A549 (cell line): ENCODE data around the gene EXPH5. TPM values are rescaled to one million over a fixed set of nuclear protein-coding genes. Genes with fewer than 3 reads are reported as not detected.

Experiments
- ATAC-seq, 2 experiments: fragments of 200-7000 bp in 1 of 2; fragments of >200 bp in 1 of 2; cut with Nextera tagmentation in 1 of 2; cut with Tn5 transposase in 1 of 2; 3 replicates each; pipeline versions ENCODE4 v1.8.0 to v1.9.1; 2018 to 2020; ENCODE audit warnings: mild to moderate bottlenecking in 1 of 2, moderate library complexity in 1 of 2
- CTCF ChIA-PET: fragments of 300-600 bp; sonication (Branson Sonifier 250); formaldehyde crosslinking; extraction: SDS; loops from one replicate; lab custom pipeline; 2021; ENCODE audit warnings: antibody characterized with exemption, inconsistent platforms; lab: Yijun Ruan, JAX
- POLR2A ChIA-PET: fragments of 350-600 bp; formaldehyde crosslinking; extraction: SDS; loops from one replicate; lab custom pipeline; 2021; ENCODE audit warnings: antibody characterized with exemption, inconsistent platforms; lab: Yijun Ruan, JAX
- DNase-seq, 2 experiments: peaks; one replicate each; pipeline versions ENCODE4 v3.0.0 to v3.0.0-alpha.2; 2011 to 2016; ENCODE audit warnings: low read depth in 1 of 2, low spot score in 1 of 2
- FAIRE-seq: peaks from 2 replicates; lab custom pipeline; 2011; peaks lifted over from hg19 to GRCh38; lab: Jason Lieb, UNC
- H3K27ac ChIP-seq, 2 experiments: fragments of >200 bp; sonication (Bioruptor Twin); formaldehyde crosslinking; 3 replicates each; pipeline ENCODE4 v1.5.1; 2016 to 2017
- H3K4me1 ChIP-seq: fragments of >200 bp; sonication (Bioruptor Twin); formaldehyde crosslinking; 3 replicates; pipeline ENCODE4 v1.6.1; 2016
- H3K4me2 ChIP-seq: fragments of >200 bp; sonication (Bioruptor Twin); formaldehyde crosslinking; 3 replicates; pipeline ENCODE4 v1.6.1; 2016
- H3K4me3 ChIP-seq: fragments of >200 bp; sonication (Bioruptor Twin); formaldehyde crosslinking; 3 replicates; pipeline ENCODE4 v1.5.1; 2016
- H3K9me3 ChIP-seq: fragments of >200 bp; sonication (Bioruptor Twin); formaldehyde crosslinking; 3 replicates; pipeline ENCODE4 v1.6.1; 2016
- BCL3 ChIP-seq: fragments of >200 bp; sonication (Bioruptor Twin); formaldehyde crosslinking; IDR thresholded peaks from 3 replicates; pipeline ENCODE4 v1.6.1; 2016
- BHLHE40 ChIP-seq: IDR thresholded peaks from 2 replicates; pipeline ENCODE4 v1.6.1; 2012; ENCODE audit warnings: low read depth, low read length, inconsistent platforms
- CEBPB ChIP-seq, 2 experiments: fragments of >200 bp in 1 of 2; sonication (Bioruptor Twin) in 1 of 2; formaldehyde crosslinking in 1 of 2; IDR thresholded peaks; 2 replicates each; pipeline ENCODE4 v1.6.1; 2012 to 2016
- EHF ChIP-seq: fragments of 250-450 bp; sonication (Bioruptor Pico); IDR thresholded peaks from 2 replicates; pipeline ENCODE4 v1.5.0; 2020; ENCODE audit warnings: mild to moderate bottlenecking
- EP300 ChIP-seq, 2 experiments: fragments of >200 bp; sonication (Bioruptor Twin); formaldehyde crosslinking; IDR thresholded peaks; 2 replicates in 1 of 2; 3 replicates in 1 of 2; pipeline ENCODE4 v1.6.1; 2016 to 2017
- FOSB ChIP-seq: fragments of 250-450 bp; sonication (Bioruptor Pico); IDR thresholded peaks from 2 replicates; pipeline ENCODE4 v1.5.0; 2020; ENCODE audit warnings: mild to moderate bottlenecking, moderate library complexity
- FOXS1 ChIP-seq: fragments of 250-450 bp; sonication (Bioruptor Pico); IDR thresholded peaks from 2 replicates; pipeline ENCODE4 v1.5.0; 2020; ENCODE audit warnings: mild to moderate bottlenecking, moderate library complexity
- HES2 ChIP-seq: fragments of >200 bp; sonication (Bioruptor Twin); formaldehyde crosslinking; IDR thresholded peaks from 2 replicates; pipeline ENCODE4 v1.6.1; 2016
- HEYL ChIP-seq: fragments of 250-450 bp; sonication (Bioruptor Pico); IDR thresholded peaks from 2 replicates; pipeline ENCODE4 v1.8.0; 2021; ENCODE audit warnings: mild to moderate bottlenecking, moderate library complexity
- HOXB13 ChIP-seq: fragments of 250-450 bp; sonication (Bioruptor Pico); IDR thresholded peaks from 2 replicates; pipeline ENCODE4 v1.5.0; 2020; ENCODE audit warnings: low read depth, mild to moderate bottlenecking, moderate library complexity
- JUN ChIP-seq, 2 experiments: fragments of >200 bp; sonication (Bioruptor Twin); formaldehyde crosslinking; IDR thresholded peaks; 2 replicates in 1 of 2; 3 replicates in 1 of 2; pipeline ENCODE4 v1.6.1; 2016 to 2017
- MAX ChIP-seq: IDR thresholded peaks from 2 replicates; pipeline ENCODE4 v1.6.1; 2012
- NFE2L2 ChIP-seq: fragments of 150-350 bp; conservative IDR thresholded peaks from 2 replicates; pipeline ENCODE4 v1.6.1; 2014; ENCODE audit warnings: low read length
- NPAS2 ChIP-seq: fragments of 250-450 bp; sonication (Bioruptor Pico); IDR thresholded peaks from 2 replicates; pipeline ENCODE4 v1.8.0; 2022; ENCODE audit warnings: mild to moderate bottlenecking, moderate library complexity, borderline replicate concordance
- PHF8 ChIP-seq: fragments of 200-600 bp; sonication (generic); IDR thresholded peaks from 2 replicates; pipeline ENCODE4 v1.6.1; 2016; ENCODE audit warnings: low read depth, mild to moderate bottlenecking, antibody characterized with exemption, moderate library complexity, borderline replicate concordance
- POLR2A ChIP-seq: IDR thresholded peaks from 2 replicates; pipeline ENCODE4 v1.6.1; 2012; ENCODE audit warnings: mild to moderate bottlenecking, low read length
- POLR2AphosphoS2 ChIP-seq: conservative IDR thresholded peaks from 2 replicates; pipeline ENCODE4 v1.6.1; 2012; ENCODE audit warnings: low read length, improper control_type of control experiment, inconsistent platforms
- RFX5 ChIP-seq: fragments of 450-650 bp; IDR thresholded peaks from 2 replicates; pipeline ENCODE4 v1.7.1; 2014; ENCODE audit warnings: antibody characterized with exemption, mild to moderate bottlenecking, moderate library complexity
- RNF2 ChIP-seq: fragments of 200-600 bp; sonication (generic); IDR thresholded peaks from 2 replicates; pipeline ENCODE4 v1.6.1; 2016; ENCODE audit warnings: low read depth, mild to moderate bottlenecking, antibody characterized with exemption, moderate library complexity, borderline replicate concordance
- SMC3 ChIP-seq: fragments of >200 bp; sonication (Bioruptor Twin); formaldehyde crosslinking; IDR thresholded peaks from 3 replicates; pipeline ENCODE4 v1.6.1; 2018; ENCODE audit warnings: inconsistent platforms
- TFCP2L1 ChIP-seq: fragments of 250-450 bp; sonication (Bioruptor Pico); IDR thresholded peaks from 2 replicates; pipeline ENCODE4 v1.5.0; 2021; ENCODE audit warnings: mild to moderate bottlenecking
- ZC3H11A ChIP-seq: fragments of 450-650 bp; IDR thresholded peaks from 2 replicates; pipeline ENCODE4 v1.6.1; 2014; ENCODE audit warnings: antibody characterized with exemption, mild to moderate bottlenecking
- ZFP36 ChIP-seq: fragments of 450-650 bp; IDR thresholded peaks from 2 replicates; pipeline ENCODE4 v1.6.1; 2014; ENCODE audit warnings: borderline replicate concordance; ENCODE audit not compliant: partially characterized antibody
- ZNF302 ChIP-seq: fragments of 250-450 bp; sonication (Bioruptor Pico); IDR thresholded peaks from 2 replicates; pipeline ENCODE4 v1.9.0; 2021; ENCODE audit warnings: inconsistent platforms, mild to moderate bottlenecking, moderate library complexity
- WGBS: methylation state at CpG from one replicate; pipeline ENCODE4 v1.1.6; 2017; ENCODE audit errors: missing lambda C conversion rate; 5-methylcytosine and 5-hydroxymethylcytosine counted together
- polyA plus RNA-seq, 4 experiments: library from polyadenylated mRNA; depleted of rRNA in 3 of 4; stranded (reverse); fragments of >200 nt; fragmentation: RNase III in 1 of 4; extraction: RNeasy Plus Mini Kit Qiagen cat#74134 plus additional on column Dnase treatment in 1 of 4; gene quantifications; 2 replicates in 3 of 4; 3 replicates in 1 of 4; pipeline ENCODE4 v1.2.3, GENCODE V29; 2011 to 2017
- TF ChIP-seq, protein P1 (sequence below): fragments of 250-450 bp; sonication (Bioruptor Pico); IDR thresholded peaks from 2 replicates; pipeline ENCODE4 v1.5.0; 2021; ENCODE audit warnings: mild to moderate bottlenecking, moderate library complexity, borderline replicate concordance
- TF ChIP-seq, protein P2 (sequence below): IDR thresholded peaks from 2 replicates; pipeline ENCODE4 v1.6.1; 2012

Gene EXPH5
- polyA plus RNA-seq, 2 of the 4 experiments (the other 2 are of a cell fraction) = 0.01 to 0.37 TPM

DNA sequence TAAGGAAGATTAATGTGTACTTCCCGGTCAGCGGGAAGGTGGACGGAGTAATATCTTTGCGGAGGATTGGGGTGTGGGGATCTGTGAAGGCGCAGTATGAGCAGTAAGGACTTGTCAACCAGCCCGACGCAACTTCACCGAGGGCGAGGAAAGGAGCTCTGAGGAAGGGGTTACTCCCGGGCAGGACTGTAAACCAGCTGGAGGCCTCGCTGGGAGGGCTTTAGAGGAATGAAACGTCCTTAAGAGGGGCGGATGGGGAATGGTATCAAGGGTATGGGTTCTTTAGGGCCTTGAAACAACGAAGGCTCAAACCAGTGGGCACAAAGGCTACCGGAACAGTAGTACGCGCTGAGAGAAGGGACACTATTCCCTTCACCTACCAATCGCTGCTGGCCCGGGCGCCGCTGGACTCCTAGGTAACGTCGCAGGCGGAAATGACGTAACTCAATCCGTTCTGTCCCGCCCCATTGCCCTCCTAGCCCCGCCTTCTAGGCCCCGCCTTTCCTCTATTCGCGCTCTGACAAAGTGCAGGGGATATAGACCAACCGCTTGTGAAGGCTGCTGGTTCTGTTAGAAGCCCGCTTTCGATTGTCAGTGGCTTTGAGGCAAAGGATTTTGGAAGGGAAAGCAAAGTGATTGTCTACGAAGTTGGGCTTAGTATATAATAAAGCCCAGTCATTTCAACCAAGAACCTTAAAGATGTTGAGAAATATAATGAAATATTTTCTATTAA is 126.3 kb downstream of the EXPH5 start, which contains the start of gene C11orf65:
C11orf65 (minus strand) TSS at position 439 of the 733 bp plus-strand sequence. CDS start 5,970 bp downstream, outside the sequence.
- H3K4me2 ChIP-seq = peak within 1 kb of the TSS; percentile 93
- H3K9me3 ChIP-seq = no peaks in the 10 kb centered on the region
- POLR2A ChIA-PET = interaction anchor here (0.6 to 1.0 kb wide), 2 partner anchors 23 to 346 kb away, joined by 3 to 4 read pairs; no protein-coding TSS in a partner anchor
- H3K4me3 ChIP-seq = peak within 1 kb of the TSS; percentile 56
- TF ChIP-seq HEYL = no peak
- peak; percentile 11; the same call in 1 of the 2 replicates for TF ChIP-seq FOSB
- TF ChIP-seq ZNF302 (CRISPR knock-in tag) = no peak
- TF ChIP-seq NPAS2 = no peak
- TF ChIP-seq POLR2A = peak; percentile 87
- no peak for TF ChIP-seq EP300 (IDR thresholded peaks at IDR 0.05)
- no peak for TF ChIP-seq NFE2L2
- TF ChIP-seq JUN (IDR thresholded peaks at IDR 0.05) = peak; percentile 54 to 73; a peak in 4 of 5 replicates
- peak; percentile 56 for TF ChIP-seq MAX
- no peak for TF ChIP-seq ZFP36
- peak; percentile 80; the same call in 1 of the 2 replicates for TF ChIP-seq PHF8
- TF ChIP-seq TFCP2L1 = no peak
- peak; percentile 80 for TF ChIP-seq BCL3
- peak; percentile 100 for ATAC-seq
- DNase-seq = peak; percentile 74 to 95
- under 1% methylated on average over 33 of the region's 35 CpGs for WGBS
- peaks cover 3% of the 10 kb centered on the region; the same call in 1 of the 3 replicates for H3K4me1 ChIP-seq
- peak; percentile 36 for FAIRE-seq
- peak within 1 kb of the TSS; percentile 86 to 96 for H3K27ac ChIP-seq
- CTCF ChIA-PET = no interaction called here

- Histone ChIP-seq H3K9me3 (no peaks in the 10 kb centered on the region), H3K27ac (peak overlapping the region; percentile 86 to 96), H3K4me2 (peak overlapping the region; percentile 93), H3K4me1 (peaks cover 3% of the 10 kb centered on the region; the same call in 1 of the 3 replicates), H3K4me3 (peak overlapping the region; percentile 56)
- WGBS = 73% methylated on average over 7 of the region's 7 CpGs
- CTCF ChIA-PET = no interaction called here
- POLR2A ChIA-PET = interaction anchor here (1.0 kb wide), 1 partner anchor 24 kb away, joined by 3 read pairs; no protein-coding TSS in a partner anchor
- no peak for ATAC-seq
- TF ChIP-seq RNF2 (no peak), EHF (CRISPR knock-in tag) (no peak), ZC3H11A (no peak), POLR2AphosphoS2 (no peak), JUN (IDR thresholded peaks at IDR 0.05) (no peak), HES2 (no peak), HOXB13 (CRISPR knock-in tag) (no peak), RFX5 (no peak), FOXS1 (no peak), BHLHE40 (no peak), CEBPB (IDR thresholded peaks at IDR 0.05) (no peak), SMC3 (no peak)
- TF ChIP-seq, protein P1, sequence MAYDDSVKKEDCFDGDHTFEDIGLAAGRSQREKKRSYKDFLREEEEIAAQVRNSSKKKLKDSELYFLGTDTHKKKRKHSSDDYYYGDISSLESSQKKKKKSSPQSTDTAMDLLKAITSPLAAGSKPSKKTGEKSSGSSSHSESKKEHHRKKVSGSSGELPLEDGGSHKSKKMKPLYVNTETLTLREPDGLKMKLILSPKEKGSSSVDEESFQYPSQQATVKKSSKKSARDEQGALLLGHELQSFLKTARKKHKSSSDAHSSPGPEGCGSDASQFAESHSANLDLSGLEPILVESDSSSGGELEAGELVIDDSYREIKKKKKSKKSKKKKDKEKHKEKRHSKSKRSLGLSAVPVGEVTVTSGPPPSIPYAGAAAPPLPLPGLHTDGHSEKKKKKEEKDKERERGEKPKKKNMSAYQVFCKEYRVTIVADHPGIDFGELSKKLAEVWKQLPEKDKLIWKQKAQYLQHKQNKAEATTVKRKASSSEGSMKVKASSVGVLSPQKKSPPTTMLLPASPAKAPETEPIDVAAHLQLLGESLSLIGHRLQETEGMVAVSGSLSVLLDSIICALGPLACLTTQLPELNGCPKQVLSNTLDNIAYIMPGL (CRISPR knock-in tag) = no peak
- TF ChIP-seq, protein P2, sequence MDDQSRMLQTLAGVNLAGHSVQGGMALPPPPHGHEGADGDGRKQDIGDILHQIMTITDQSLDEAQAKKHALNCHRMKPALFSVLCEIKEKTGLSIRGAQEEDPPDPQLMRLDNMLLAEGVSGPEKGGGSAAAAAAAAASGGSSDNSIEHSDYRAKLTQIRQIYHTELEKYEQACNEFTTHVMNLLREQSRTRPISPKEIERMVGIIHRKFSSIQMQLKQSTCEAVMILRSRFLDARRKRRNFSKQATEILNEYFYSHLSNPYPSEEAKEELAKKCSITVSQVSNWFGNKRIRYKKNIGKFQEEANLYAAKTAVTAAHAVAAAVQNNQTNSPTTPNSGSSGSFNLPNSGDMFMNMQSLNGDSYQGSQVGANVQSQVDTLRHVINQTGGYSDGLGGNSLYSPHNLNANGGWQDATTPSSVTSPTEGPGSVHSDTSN = no peak
- FAIRE-seq = no peak
- no peak for DNase-seq
These were observed 127.2 kb downstream of the EXPH5 start for GRCh38 chr11:108466405-108466804.
